BLaER1 (cell line): ENCODE measurements around the gene RACK1.
A peak's percentile ranks its signal among the peaks of the same experiment; 100 is the strongest.

ENCODE experiments used
- H3K27ac ChIP-seq: shearing (Covaris generic); formaldehyde crosslinking; 2 replicates; pipeline ENCODE4 v1.8.1; 2022
- H3K27me3 ChIP-seq: shearing (Covaris generic); formaldehyde crosslinking; 2 replicates; pipeline ENCODE4 v1.8.1; 2022
- H3K36me3 ChIP-seq: shearing (Covaris generic); formaldehyde crosslinking; 2 replicates; pipeline ENCODE4 v1.8.1; 2022
- H3K4me1 ChIP-seq: shearing (Covaris generic); formaldehyde crosslinking; 2 replicates; pipeline ENCODE4 v1.8.1; 2022
- H3K4me2 ChIP-seq: shearing (Covaris generic); formaldehyde crosslinking; 2 replicates; pipeline ENCODE4 v1.8.1; 2022
- H3K4me3 ChIP-seq: shearing (Covaris generic); formaldehyde crosslinking; 2 replicates; pipeline ENCODE4 v1.8.1; 2022
- H3K9ac ChIP-seq: shearing (Covaris generic); formaldehyde crosslinking; 2 replicates; pipeline ENCODE4 v1.8.1; 2022
- H3K9me3 ChIP-seq: shearing (Covaris generic); formaldehyde crosslinking; 2 replicates; pipeline ENCODE4 v1.8.1; 2022
- H4K20me1 ChIP-seq: shearing (Covaris generic); formaldehyde crosslinking; 2 replicates; pipeline ENCODE4 v1.8.1; 2022
- Cebpa-rat ChIP-seq: shearing (Covaris generic); IDR thresholded peaks from 2 replicates; pipeline ENCODE4 v1.8.1; 2022

Gene RACK1

DNA sequence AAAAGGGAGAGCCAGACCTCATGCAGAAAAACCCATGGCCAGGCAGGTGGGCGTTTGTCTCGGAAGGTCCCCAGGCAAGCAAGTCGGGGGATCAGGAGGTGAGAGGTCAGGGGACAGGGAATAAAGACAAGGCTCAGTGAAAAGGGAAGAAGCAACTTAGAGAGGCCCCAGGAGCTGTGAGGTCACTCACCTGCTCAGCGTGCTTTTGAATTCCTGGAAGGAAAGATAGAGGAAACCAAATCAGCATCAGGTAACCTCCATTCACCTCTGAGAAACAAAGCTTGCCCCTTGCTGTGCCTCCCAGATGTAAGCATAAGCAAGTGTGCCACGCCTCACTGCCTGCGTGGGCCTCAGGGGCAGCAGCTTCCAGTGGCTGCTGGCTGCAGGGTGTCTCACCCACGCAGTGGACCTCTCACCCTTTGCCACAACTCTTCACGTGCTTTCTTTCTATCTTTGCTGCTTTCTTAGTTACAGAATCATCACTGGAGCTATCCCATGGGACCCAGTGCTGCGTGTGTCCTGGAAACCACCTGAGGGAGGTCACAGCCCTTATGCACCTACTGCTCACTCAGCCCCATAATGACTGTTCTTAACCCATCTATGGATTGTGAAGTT, 44.7 kb downstream of the RACK1 start:
- peak overlapping the region; percentile 48 for H3K4me2 ChIP-seq
- H3K9ac ChIP-seq = no peak overlapping the region
- peaks cover 13% of the 10 kb centered on the region; the same call in 1 of the 2 replicates for H3K36me3 ChIP-seq
- no peak for TF ChIP-seq Cebpa-rat
- peaks cover 37% of the 10 kb centered on the region for H3K27me3 ChIP-seq
- no peak overlapping the region for H3K4me3 ChIP-seq
- H3K27ac ChIP-seq = no peak overlapping the region
- H4K20me1 ChIP-seq = peaks cover 8% of the 10 kb centered on the region; the same call in 1 of the 2 replicates
- peaks cover 30% of the 10 kb centered on the region for H3K4me1 ChIP-seq
- no peaks in the 10 kb centered on the region for H3K9me3 ChIP-seq

DNA sequence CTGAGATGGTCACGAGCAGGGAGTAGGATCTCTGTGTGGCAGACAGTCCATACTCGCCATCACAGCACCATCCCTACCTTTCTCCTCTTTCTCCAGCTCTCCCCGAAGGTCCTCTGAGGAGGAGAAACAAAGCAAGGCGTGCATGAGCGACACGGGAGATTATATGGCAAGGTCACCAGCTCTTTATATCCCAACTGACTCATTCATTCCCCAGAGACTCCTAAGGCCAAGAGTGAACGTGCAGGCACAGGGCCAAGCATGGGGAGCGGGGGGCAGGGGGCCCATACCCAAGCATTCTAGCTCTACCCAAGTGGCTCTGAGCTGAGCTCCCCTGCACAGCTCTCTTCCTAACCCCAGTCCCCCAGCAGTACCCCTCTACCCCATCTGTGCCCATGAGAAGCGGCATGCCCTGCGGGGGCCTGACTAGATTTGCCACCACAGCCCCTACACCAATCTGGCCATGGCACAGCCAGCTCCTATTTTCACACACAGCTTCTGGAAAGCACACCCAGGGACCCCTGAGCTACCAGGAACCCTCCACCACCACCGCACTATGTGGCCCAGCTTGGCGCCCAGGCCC, 45.5 kb downstream of the RACK1 start:
- H3K9ac ChIP-seq = no peak overlapping the region
- no peaks in the 10 kb centered on the region for H3K9me3 ChIP-seq
- H3K4me3 ChIP-seq = no peak overlapping the region
- peaks cover 38% of the 10 kb centered on the region for H3K4me1 ChIP-seq
- peaks cover 13% of the 10 kb centered on the region; the same call in 1 of the 2 replicates for H3K36me3 ChIP-seq
- H3K27me3 ChIP-seq = peaks cover 29% of the 10 kb centered on the region
- peak overlapping the region; percentile 48 for H3K4me2 ChIP-seq
- no peak for TF ChIP-seq Cebpa-rat
- H3K27ac ChIP-seq = no peak overlapping the region
- no peaks in the 10 kb centered on the region for H4K20me1 ChIP-seq

DNA sequence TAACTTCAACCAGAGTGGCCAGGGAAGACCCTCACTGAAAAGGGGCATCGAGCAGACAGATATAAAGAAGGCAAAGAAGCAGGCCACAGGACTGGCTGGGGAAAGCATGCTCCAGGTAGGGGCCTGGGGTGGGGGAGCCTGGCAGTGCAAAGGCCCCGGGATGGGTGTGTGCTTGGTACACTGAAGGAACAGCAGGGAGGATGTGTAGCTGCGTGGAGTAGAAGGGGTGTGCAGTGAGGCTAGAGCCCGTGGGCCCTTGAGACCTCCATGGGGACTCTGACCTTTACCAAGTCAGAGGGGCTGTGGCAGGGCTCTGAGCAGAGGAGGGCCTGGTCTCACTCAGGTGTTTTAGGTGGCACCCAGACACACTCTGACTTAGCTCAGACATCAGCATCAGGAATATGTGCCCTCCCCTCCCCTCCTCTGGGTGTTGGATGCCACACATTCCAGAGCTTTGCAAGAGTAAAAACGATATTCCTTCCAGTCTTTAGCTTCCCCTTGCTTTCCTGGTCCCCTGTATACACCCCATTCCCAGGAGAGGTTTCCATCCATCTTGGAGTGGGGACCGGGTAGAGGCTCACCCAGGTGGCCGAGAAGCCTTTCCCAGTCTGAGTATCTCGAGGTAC, 46.3 kb downstream of the RACK1 start:
- H3K9me3 ChIP-seq = no peaks in the 10 kb centered on the region

DNA sequence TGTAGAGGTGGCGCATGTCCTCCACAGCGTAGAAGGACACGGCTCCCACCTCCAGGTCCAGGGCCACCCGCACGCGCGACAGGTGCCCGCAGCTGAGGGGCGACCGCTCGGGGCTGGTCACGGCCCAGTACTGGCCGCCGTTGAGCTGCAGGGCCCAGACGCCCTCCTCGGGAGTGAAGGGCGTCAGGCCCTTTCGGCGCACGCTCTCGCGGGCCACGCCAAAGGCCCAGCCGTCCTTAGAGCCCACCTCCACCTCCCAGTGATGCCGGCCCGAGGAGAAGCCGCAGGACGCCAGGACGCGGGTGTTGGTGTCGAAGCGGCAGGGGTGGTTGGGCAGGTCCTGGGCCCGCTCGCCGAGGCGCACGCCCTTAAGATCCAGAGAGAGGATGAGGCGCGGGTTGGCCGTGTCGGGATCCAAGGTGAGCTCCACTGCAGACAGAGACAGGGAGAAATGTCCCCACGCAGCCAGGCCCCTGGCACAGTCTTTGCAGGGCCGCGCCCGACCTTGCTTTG, 48.4 kb downstream of the RACK1 start:
- H3K4me2 ChIP-seq = no peak overlapping the region
- no peak overlapping the region for H3K27ac ChIP-seq
- H3K36me3 ChIP-seq = peaks cover 13% of the 10 kb centered on the region; the same call in 1 of the 2 replicates
- H3K4me3 ChIP-seq = no peak overlapping the region
- no peak overlapping the region for H3K9ac ChIP-seq
- H3K9me3 ChIP-seq = no peaks in the 10 kb centered on the region
- TF ChIP-seq Cebpa-rat = no peak
- H3K27me3 ChIP-seq = 0 out of 2 replicates have a peak, but pooled peaks cover 3% of the 10 kb centered on the region
- no peaks in the 10 kb centered on the region for H4K20me1 ChIP-seq
- peaks cover 49% of the 10 kb centered on the region for H3K4me1 ChIP-seq

More for the DNA sequence above, 46.3 kb downstream of the RACK1 start:
- TF ChIP-seq Cebpa-rat = no peak
- Histone ChIP-seq H3K9ac (no peak overlapping the region), H3K4me1 (peaks cover 46% of the 10 kb centered on the region), H4K20me1 (no peaks in the 10 kb centered on the region), H3K27me3 (peaks cover 21% of the 10 kb centered on the region), H3K27ac (no peak overlapping the region), H3K4me2 (peak overlapping the region; percentile 48), H3K4me3 (no peak overlapping the region), H3K36me3 (peaks cover 13% of the 10 kb centered on the region; the same call in 1 of the 2 replicates)

DNA sequence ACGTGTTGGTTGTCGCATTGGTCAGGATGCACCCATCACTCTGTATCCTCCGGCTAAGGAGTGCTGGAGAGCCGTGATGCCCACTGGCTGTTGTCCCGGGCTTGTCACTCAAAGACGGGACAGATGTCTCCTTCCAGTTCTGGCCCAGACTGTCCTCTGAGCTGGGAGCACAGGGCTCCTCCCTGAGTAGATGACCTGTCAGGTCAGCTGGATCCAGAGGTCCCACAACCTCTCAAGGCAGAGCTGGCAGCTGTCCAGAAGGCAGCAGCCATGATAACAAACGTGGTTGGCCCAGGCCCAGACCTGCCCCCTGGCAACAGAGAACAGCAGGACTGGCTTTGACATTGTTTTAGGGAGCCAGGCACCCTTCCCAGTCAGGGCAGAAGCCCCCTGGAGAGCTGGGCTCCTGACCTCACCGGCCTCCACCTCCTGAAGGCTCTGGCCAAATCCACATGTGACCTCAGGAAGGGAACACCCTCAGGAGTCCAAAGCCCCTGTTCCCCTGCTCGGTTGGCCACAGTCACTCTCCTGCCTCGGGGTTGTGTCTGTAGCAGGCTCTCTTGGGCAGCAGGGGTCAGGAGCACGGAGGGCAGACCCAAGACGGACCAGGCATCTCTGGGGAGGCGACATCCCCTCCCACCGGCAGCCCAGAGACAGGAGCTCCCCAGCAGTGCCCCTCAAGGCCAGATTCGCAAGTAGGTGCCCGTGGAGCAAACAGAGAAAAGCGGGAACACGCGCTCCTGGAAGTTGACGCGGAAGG, 49.0 kb downstream of the RACK1 start:
- no peaks in the 10 kb centered on the region for H3K9me3 ChIP-seq
- H4K20me1 ChIP-seq = no peaks in the 10 kb centered on the region
- TF ChIP-seq Cebpa-rat = no peak
- no peak overlapping the region for H3K9ac ChIP-seq
- peaks cover 13% of the 10 kb centered on the region; the same call in 1 of the 2 replicates for H3K36me3 ChIP-seq
- H3K27ac ChIP-seq = no peak overlapping the region
- H3K4me2 ChIP-seq = no peak overlapping the region
- peaks cover 49% of the 10 kb centered on the region for H3K4me1 ChIP-seq
- no peak overlapping the region for H3K4me3 ChIP-seq
- 0 out of 2 replicates have a peak, but pooled peaks cover 2% of the 10 kb centered on the region for H3K27me3 ChIP-seq

DNA sequence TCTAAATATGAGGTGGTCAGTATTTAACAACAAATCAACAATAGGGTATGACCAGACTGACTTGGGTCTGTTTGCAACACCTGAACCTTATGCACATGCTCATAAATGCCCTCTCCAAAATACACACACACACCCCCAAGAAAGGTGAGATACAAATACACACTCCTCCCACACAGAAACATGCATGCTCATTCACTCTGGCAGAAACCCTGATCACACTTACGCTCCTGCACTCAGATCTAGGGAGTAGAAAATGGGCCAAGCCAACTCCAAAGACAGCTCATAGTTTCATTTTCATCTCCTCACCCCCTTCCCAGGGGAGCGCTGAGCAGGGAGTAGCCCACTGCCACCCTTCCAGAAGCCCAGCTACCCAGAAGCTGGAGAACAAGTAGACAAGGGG, 50.0 kb downstream of the RACK1 start:
- Histone ChIP-seq H4K20me1 (no peaks in the 10 kb centered on the region), H3K27ac (no peak overlapping the region)

DNA sequence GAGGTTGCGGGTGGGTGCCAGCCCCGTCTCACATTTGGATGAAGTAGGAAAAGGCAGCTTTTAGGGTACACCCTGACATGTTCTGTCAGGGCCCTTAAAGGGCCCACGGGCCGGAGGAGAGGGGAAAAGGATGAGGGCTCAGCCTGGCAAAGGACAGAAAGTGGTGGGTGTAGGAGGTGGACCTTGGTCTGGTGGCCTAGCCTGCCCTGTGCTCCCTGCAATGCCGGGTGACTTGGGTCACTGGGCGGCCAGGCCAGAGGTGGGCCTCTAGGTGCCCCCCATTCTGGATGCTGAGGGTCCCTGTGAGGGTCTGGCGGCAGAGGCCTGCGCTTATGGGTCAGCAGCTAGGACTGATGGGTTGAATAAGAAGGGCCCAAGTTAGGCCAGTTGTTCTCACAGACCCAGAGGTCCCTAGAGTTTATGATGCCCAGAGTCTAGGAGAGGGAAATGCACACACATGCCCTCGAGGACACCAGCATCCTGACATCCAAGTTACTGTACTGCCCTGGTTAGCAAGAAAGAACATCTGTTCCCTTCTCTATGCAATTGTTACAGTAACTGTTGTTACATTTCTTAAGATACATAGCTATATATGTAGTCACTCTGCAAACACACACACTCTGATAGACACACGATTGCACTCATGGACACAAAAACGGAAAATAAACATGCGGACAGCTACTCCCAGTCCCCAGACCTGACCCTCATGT, 51.2 kb downstream of the RACK1 start:
- Histone ChIP-seq H3K27ac (peak overlapping the region; percentile 89), H3K9me3 (no peaks in the 10 kb centered on the region), H3K27me3 (no peaks in the 10 kb centered on the region), H3K4me3 (peak overlapping the region; percentile 87), H3K4me2 (peak overlapping the region; percentile 99), H3K36me3 (peaks cover 13% of the 10 kb centered on the region; the same call in 1 of the 2 replicates), H4K20me1 (no peaks in the 10 kb centered on the region), H3K4me1 (peaks cover 32% of the 10 kb centered on the region), H3K9ac (peak overlapping the region; percentile 88)
- TF ChIP-seq Cebpa-rat = no peak

More for the DNA sequence above, 50.0 kb downstream of the RACK1 start:
- Histone ChIP-seq H3K4me3 (no peak overlapping the region), H3K9me3 (no peaks in the 10 kb centered on the region), H3K9ac (no peak overlapping the region), H3K4me1 (peaks cover 41% of the 10 kb centered on the region), H3K4me2 (peak overlapping the region; percentile 99), H3K36me3 (peaks cover 13% of the 10 kb centered on the region; the same call in 1 of the 2 replicates), H3K27me3 (no peaks in the 10 kb centered on the region)
- no peak for TF ChIP-seq Cebpa-rat

DNA sequence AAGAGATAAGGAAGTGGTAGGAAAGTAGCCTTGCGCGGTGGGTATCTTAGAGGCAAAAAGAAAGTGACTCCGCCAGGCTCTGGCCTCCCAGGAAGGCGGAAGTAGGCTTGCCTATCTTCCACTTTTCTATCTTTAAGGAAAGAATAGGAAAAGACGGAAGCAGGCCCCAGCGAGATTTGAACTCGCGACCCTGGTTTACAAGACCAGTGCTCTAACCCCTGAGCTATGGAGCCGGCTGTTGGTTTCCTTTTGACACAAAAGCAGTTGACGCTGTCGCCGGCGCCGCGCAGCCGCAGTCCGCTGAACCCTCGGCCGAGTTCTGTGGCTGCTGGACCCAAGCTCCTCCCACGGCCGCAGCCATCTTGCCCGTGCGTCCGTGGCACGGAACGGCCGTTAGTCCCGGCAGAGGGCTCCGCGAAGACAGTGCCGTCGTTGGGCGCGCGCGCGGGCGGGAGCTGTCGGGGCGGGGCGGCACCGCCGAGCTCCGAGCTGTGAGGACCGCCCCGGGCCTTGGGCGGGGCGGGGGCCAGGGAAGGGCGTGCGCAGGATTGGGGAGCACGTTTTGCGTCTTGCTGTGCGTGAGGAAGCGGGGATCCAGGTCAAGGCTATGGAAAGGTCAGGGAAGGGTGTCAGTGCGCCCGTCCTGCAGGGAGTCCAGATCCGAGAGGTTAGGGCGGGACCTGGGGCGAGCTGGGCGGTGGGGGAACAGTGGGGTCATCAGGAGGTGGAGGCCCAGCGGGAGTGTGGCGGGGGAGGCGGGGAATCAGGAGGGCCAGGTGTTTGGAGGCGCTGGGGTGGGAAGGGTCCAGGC, 52.0 kb downstream of the RACK1 start:
- Histone ChIP-seq H3K9me3 (no peaks in the 10 kb centered on the region), H3K27ac (peak overlapping the region; percentile 89), H3K9ac (peak overlapping the region; percentile 88), H3K4me3 (peak overlapping the region; percentile 87), H3K4me2 (peak overlapping the region; percentile 99), H3K27me3 (no peaks in the 10 kb centered on the region), H3K4me1 (peaks cover 31% of the 10 kb centered on the region), H4K20me1 (no peaks in the 10 kb centered on the region), H3K36me3 (peaks cover 13% of the 10 kb centered on the region; the same call in 1 of the 2 replicates)
- no peak for TF ChIP-seq Cebpa-rat
